ENCODE data around the gene MGARP. TPM values are rescaled to one million over a fixed set of nuclear protein-coding genes. Genes with fewer than 3 reads are reported as not detected.
A peak's percentile ranks its signal among the peaks of the same experiment; 100 is the strongest.

The MGARP gene
- total RNA-seq, 8 experiments from 2014 or later, result 0.36 to 1.6 (median 0.71) TPM; not detected in 1

GRCh38 chr4:139253713-139254112 lies 26.3 kb downstream of the MGARP start:
- in situ Hi-C loops (cut with MboI; ENCODE audit: low pct_unique_long_range_greater_than_20kb in 2 of 9, low sequenced_read_pairs in 9 of 9, unreplicated experiment in 9 of 9), result no loop called here
- Histone ChIP-seq H3K4me3 (no peak overlapping the region), H3K4me1 (replicated peaks in 1 of 2) (no peaks in the 10 kb centered on the region), H3K27ac (no peak overlapping the region)
- 11 to 100% (median 90%) methylated on average over 1 to 3 of the region's 3 CpGs for WGBS, 10 experiments
- ATAC-seq (replicated peaks in 6 of 8), result peak in 1 of 8 experiments; percentile 37

- Histone ChIP-seq H3K4me3 (no peak overlapping the region), H3K27ac (no peak overlapping the region), H3K4me1 (replicated peaks in 1 of 2) (no peaks in the 10 kb centered on the region)
- in situ Hi-C loops (cut with MboI; ENCODE audit: low pct_unique_long_range_greater_than_20kb in 2 of 9, low sequenced_read_pairs in 9 of 9, unreplicated experiment in 9 of 9), result no loop called here
- ATAC-seq (replicated peaks in 6 of 8), result no peak
Observed at GRCh38 chr4:139253046-139253445, 27.0 kb downstream of the MGARP start.

DNA sequence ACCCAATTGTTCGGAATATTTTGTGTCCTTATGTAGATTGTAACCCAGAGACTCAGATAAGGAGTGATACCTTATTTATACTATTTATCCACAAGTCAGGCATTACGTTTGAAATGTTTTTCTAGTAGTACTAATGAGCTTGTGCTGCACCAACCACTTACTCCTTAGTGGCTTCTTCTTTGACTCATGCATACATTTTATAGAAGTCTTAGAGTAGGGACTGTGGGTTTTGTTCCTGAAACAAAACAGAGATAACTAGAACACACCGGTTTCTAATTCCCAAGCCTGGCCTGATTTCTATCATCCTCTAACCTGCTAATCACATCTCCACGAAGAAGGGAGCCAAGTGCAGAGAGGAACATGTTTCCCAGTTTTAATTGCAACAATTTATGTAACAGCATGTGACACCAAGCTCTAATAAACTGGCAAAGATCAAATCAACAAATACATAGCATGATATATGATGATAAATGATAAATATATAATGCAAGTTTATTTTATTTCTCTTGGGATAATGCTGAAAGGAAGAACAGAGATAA lies 32.3 kb downstream of the MGARP start:
- in situ Hi-C loops (cut with MboI; ENCODE audit: low pct_unique_long_range_greater_than_20kb in 2 of 9, low sequenced_read_pairs in 9 of 9, unreplicated experiment in 9 of 9), result no loop called here

GRCh38 chr4:139247241-139247640 lies 32.8 kb downstream of the MGARP start:
- Histone ChIP-seq H3K4me3 (no peak overlapping the region), H3K27ac (no peak overlapping the region), H3K4me1 (replicated peaks in 1 of 2) (no peaks in the 10 kb centered on the region)
- ATAC-seq (replicated peaks in 6 of 8), result no peak
- in situ Hi-C loops (cut with MboI; ENCODE audit: low pct_unique_long_range_greater_than_20kb in 2 of 9, low sequenced_read_pairs in 9 of 9, unreplicated experiment in 9 of 9), result no loop called here

More for the DNA sequence above, 32.3 kb downstream of the MGARP start:
- no peak overlapping the region for H3K4me3 ChIP-seq
- peak in 5 of 8 experiments; percentile 16 to 62 (median 55) for ATAC-seq (replicated peaks in 6 of 8)
- no peaks in the 10 kb centered on the region for H3K4me1 ChIP-seq (replicated peaks in 1 of 2)
- H3K27ac ChIP-seq, result no peak overlapping the region
- WGBS, 10 experiments, result 30 to 100% (median 83%) methylated on average over 1 to 4 of the region's 4 CpGs

DNA sequence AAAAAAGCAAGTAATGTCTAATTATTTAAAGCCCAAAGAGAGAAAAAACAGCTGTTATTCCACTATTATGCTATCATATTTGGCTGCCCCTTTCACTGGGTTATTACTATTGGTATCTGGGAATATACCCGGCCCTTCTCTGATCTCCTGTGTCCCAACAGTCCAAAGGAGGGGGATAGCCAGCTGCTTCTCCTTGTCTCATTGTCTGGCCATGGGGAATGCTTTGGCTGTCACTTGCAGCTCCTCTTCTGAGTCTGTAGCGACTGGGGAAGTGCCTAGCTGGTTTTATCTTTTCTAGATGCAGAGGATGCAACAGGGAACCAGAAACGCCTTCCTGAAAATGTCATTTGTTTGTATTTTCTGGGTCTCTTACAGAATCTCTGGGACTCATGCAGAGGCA lies 33.9 kb downstream of the MGARP start:
- H3K4me3 ChIP-seq, result no peak overlapping the region
- WGBS, 10 experiments, result 33 to 100% (median 80%) methylated on average over 1 to 3 of the region's 3 CpGs; no CpG with 5 or more reads in 3 of the 10 experiments
- H3K27ac ChIP-seq, result no peak overlapping the region
- no peak for ATAC-seq (replicated peaks in 6 of 8)
- in situ Hi-C loops (cut with MboI; ENCODE audit: low pct_unique_long_range_greater_than_20kb in 2 of 9, low sequenced_read_pairs in 9 of 9, unreplicated experiment in 9 of 9), result no loop called here
- H3K4me1 ChIP-seq (replicated peaks in 1 of 2), result peaks cover 0 to 2% of the 10 kb centered on the region in 2 donors

DNA sequence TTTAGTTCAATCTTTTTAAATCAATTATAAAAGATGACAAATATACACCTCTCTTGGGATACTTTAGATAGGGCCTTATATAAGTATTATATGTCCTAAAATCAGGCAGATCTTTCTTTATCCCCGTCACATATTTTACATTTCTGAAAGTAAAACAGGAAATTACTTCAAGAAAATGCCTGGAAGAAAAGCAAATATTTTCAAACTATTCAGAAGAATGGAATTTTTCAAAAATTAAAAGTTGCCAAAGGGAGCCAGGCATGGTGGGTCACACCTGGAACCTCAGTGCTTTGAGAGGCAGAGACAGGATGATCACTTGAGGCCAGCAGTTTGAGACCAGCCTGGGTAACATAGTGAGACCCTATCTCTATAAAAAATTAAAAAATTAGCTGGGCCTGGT lies 34.4 kb downstream of the MGARP start:
- 20 to 100% (median 74%) methylated on average over 1 of the region's 1 CpG; no CpG with 5 or more reads in 4 of the 10 experiments for WGBS, 10 experiments
- Histone ChIP-seq H3K4me3 (no peak overlapping the region), H3K27ac (no peak overlapping the region), H3K4me1 (replicated peaks in 1 of 2) (peaks cover 0 to 4% of the 10 kb centered on the region in 2 donors)
- ATAC-seq (replicated peaks in 6 of 8), result no peak
- in situ Hi-C loops (cut with MboI; ENCODE audit: low pct_unique_long_range_greater_than_20kb in 2 of 9, low sequenced_read_pairs in 9 of 9, unreplicated experiment in 9 of 9), result no loop called here

DNA sequence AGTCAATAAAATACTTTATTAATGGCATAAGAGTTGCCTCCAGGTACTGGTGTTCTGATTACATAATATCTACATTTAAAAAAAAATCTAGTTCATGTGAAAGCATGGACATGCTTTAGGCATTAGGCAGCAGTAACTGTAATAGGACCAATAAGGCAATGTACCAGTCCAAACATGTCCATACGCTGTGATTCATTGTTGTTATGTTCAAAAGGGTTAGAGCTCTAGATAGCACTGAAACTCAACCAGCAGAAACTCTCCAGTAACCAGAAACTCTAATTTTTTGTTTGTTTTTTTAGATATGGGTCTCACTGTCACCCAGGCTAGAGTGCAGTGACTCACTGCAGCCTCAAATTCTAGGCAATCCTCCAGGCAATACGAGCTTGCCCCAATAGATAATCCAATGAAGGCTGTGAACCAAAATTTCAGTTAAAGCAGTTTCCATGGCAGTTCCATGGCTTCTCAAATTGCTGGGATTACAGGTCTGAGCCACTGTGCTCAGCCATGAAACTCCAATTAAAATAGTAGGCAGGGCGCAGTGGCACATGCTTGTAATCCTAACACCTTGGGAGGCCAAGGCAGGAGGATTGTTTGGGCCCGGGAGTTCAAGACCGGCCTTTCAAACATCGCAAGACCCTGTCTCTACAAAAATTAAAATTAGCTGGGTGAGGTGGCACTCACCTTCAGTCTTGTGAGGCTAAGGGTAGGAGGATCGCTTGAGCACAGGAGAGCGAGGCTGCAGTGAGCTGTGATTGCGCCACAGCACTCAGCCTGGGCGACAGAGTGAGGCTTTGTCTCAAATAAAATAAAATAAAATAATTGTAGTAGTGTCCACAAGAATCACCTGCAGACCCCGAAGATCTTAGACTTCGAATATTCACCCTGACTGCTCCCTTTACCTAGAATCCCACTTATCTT lies 36.3 kb downstream of the MGARP start:
- in situ Hi-C loops (cut with MboI; ENCODE audit: low pct_unique_long_range_greater_than_20kb in 2 of 9, low sequenced_read_pairs in 9 of 9, unreplicated experiment in 9 of 9), result no loop called here
- Histone ChIP-seq H3K4me3 (no peak overlapping the region), H3K4me1 (replicated peaks in 1 of 2) (peaks cover 0 to 4% of the 10 kb centered on the region in 2 donors), H3K27ac (no peak overlapping the region)
- WGBS, 10 experiments, result 40 to 100% (median 85%) methylated on average over 1 to 12 of the region's 12 CpGs
- ATAC-seq (replicated peaks in 6 of 8), result peak in 3 of 8 experiments; percentile 25 to 95 (median 91)

- 0 to 100% (median 93%) methylated on average over 1 to 2 of the region's 2 CpGs; no CpG with 5 or more reads in 5 of the 10 experiments for WGBS, 10 experiments
- no peak overlapping the region for H3K27ac ChIP-seq
- H3K4me1 ChIP-seq (replicated peaks in 1 of 2), result peaks cover 0 to 4% of the 10 kb centered on the region in 2 donors
- no peak for ATAC-seq (replicated peaks in 6 of 8)
- no peak overlapping the region for H3K4me3 ChIP-seq
- in situ Hi-C loops (cut with MboI; ENCODE audit: low pct_unique_long_range_greater_than_20kb in 2 of 9, low sequenced_read_pairs in 9 of 9, unreplicated experiment in 9 of 9), result no loop called here
Observed at GRCh38 chr4:139242511-139243051, 37.4 kb downstream of the MGARP start.

- H3K4me3 ChIP-seq, result no peak overlapping the region
- ATAC-seq (replicated peaks in 6 of 8), result no peak
- no peak overlapping the region for H3K27ac ChIP-seq
- peaks cover 0 to 4% of the 10 kb centered on the region in 2 donors for H3K4me1 ChIP-seq (replicated peaks in 1 of 2)
- 67 to 100% (median 95%) methylated on average over 3 to 10 of the region's 12 CpGs for WGBS, 10 experiments
- in situ Hi-C loops (cut with MboI; ENCODE audit: low pct_unique_long_range_greater_than_20kb in 2 of 9, low sequenced_read_pairs in 9 of 9, unreplicated experiment in 9 of 9), result no loop called here
Observed at GRCh38 chr4:139241784-139242151, 38.3 kb downstream of the MGARP start.

DNA sequence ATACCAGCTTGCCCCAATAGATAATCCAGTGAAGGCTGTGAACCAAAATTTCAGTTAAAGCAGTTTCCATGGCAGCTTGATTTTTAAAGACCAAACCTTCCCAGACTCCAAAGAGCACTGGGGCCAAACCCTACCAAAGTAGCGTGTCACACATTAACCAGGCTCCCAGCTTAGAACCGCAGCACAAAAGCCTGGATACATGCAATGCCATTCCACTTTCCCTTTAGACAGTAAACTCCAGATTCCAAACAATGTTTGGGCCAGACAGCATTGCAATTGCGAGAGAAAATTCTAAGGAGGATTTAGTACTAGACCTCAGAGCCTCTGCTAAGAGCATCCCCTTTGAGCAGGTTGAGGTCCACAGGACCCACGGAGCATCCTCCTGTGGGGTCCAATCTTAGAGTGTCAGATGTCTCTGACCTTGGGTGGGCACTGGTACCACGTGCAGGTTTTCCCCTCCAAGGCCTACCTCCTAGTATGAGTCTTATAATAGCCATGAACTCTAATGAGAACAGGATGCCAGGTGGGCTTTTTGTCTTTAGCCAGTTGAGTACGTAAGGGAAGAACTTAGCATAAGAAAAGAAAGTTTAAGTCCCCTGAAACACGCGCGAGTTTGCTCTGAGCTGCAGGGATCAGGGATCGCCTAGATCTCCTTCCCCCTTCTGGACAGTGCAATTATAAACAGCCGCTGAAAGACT lies 38.8 kb downstream of the MGARP start:
- H3K27ac ChIP-seq, result no peak overlapping the region
- 0 to 98% (median 57%) methylated on average over 1 to 11 of the region's 11 CpGs for WGBS, 10 experiments
- no peak for ATAC-seq (replicated peaks in 6 of 8)
- in situ Hi-C loops (cut with MboI; ENCODE audit: low pct_unique_long_range_greater_than_20kb in 2 of 9, low sequenced_read_pairs in 9 of 9, unreplicated experiment in 9 of 9), result no loop called here
- H3K4me3 ChIP-seq, result no peak overlapping the region
- H3K4me1 ChIP-seq (replicated peaks in 1 of 2), result peaks cover 0 to 4% of the 10 kb centered on the region in 2 donors

DNA sequence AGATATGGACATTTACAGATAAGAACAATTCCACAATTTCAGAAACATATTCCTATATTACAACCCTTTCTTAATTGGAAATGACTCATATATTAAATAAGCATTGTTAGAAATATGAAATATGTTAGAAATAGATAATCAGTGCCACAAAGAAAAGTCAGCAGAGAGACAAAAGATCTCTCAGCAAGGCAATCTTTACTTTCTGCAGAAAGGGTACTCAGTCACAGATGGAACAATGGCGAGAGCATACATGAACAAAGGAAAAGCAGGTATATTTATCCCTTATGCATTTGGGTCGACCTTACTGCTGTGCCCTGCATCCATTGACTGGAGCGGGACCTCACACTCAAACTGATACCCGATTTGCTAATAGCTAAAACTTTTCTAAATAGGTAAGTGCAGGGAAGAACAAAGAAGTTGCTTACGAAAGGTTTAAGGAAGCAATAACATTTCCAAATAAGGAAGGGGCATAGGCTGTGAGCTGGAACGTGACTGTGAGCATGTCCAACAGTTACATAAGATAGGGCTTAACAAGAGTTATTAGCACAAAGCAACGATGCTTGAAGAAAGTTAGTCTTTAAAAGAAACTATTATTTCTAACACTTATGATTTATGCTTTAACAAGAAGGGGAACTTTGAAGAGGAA lies 40.8 kb downstream of the MGARP start:
- Histone ChIP-seq H3K4me1 (replicated peaks in 1 of 2) (peaks cover 0 to 7% of the 10 kb centered on the region in 2 donors), H3K4me3 (no peak overlapping the region), H3K27ac (no peak overlapping the region)
- no peak for ATAC-seq (replicated peaks in 6 of 8)
- in situ Hi-C loops (cut with MboI; ENCODE audit: low pct_unique_long_range_greater_than_20kb in 2 of 9, low sequenced_read_pairs in 9 of 9, unreplicated experiment in 9 of 9), result no loop called here
- 74 to 100% (median 88%) methylated on average over 3 to 7 of the region's 7 CpGs; no CpG with 5 or more reads in 1 of the 10 experiments for WGBS, 10 experiments

GRCh38 chr4:139234253-139234652 lies 45.8 kb downstream of the MGARP start:
- in situ Hi-C loops (cut with MboI; ENCODE audit: low pct_unique_long_range_greater_than_20kb in 2 of 9, low sequenced_read_pairs in 9 of 9, unreplicated experiment in 9 of 9), result no loop called here
- WGBS, 10 experiments, result 14 to 86% (median 57%) methylated on average over 1 to 3 of the region's 3 CpGs; no CpG with 5 or more reads in 2 of the 10 experiments
- no peak for ATAC-seq (replicated peaks in 6 of 8)
- no peak overlapping the region for H3K4me3 ChIP-seq
- no peak overlapping the region for H3K27ac ChIP-seq
- peaks cover 0 to 9% of the 10 kb centered on the region in 2 donors for H3K4me1 ChIP-seq (replicated peaks in 1 of 2)

Data from motor neuron (in vitro differentiated cells).